Fibroblast of upper back skin (primary cell): ENCODE results near the gene MFAP4.

Source experiments
- DNase-seq: peaks from one replicate; pipeline ENCODE4 v3.0.0-alpha.2; 2013

Gene MFAP4, protein sequence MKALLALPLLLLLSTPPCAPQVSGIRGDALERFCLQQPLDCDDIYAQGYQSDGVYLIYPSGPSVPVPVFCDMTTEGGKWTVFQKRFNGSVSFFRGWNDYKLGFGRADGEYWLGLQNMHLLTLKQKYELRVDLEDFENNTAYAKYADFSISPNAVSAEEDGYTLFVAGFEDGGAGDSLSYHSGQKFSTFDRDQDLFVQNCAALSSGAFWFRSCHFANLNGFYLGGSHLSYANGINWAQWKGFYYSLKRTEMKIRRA

DNA sequence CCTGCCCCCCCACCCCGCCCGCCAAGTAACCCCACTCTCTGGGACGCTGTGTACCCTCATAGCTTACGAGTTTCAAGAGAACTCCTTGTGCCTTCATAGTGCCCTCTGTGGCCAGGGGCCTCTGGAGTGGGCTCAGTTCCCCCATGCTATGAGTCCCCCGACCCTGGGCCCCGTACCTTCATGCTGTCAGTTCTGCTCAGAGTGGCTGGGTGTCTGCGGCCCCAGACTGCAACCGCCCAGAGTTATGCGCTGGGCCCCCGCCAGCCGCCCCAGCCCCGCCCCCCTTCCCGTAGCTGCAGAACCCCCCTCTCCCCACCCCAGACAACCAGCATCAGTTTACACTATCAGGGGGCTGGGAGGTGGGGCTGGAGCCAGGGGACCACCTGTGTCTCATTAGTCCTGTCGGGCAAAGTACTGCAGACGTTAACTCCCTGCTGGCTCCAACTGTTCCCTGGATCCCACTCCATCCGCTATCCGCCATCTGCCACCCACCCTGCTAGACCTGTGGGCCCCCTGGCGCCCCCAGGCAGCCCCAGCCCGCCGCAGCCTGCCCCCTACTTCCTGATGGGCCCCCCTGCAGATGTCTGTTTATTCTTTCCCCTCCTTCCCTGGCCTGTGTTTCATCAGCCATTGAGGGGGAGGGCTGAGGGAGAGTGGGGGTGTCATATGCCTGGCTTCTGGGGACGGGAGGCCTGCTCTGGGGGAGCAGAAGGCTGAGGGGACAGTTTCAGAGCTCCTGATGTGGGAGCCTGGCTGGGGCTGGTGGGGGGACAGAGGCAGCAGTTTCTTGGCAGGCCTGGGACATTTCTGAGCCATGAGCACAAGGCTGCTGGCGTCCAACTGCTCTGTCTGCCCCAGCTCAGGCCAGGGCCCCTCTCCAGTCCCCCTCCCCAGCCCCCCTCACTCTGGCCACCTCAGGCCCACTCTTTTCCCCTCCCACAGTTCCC lies at the start of gene MFAP4:
TSS of gene MFAP4 (minus strand) at position 217 of the 947 bp plus-strand sequence. CDS start at position 182, 35 bp downstream.
- DNase-seq, result peak; percentile 99

DNA sequence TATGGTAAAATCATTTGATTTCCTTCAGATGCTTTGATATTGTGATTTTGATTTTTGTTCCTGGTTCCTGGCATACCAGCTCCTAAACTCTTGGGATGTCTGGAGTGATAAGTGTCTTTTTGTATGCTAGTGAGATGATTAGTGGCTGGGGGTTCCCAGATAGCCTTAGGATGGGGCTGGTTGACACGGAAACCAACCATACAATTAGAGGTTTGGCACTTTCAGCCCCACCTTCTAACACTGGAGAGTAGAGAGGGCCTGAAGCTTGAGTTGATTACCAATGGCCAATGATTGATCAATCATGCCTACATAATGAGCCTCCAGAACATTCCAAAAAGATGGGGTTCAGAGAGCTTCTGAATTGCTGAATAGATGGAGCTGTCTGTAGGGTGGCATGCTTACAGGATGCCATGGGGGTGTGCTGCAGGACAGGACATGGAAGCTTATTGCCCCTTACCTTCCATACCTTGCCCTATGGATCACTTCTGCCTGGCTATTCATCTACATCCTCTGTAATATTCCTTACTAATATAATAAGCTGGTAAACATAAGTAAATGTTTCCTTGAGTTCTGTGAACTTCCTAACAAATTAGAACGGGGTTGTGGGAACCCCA lies 46.8 kb upstream of the MFAP4 start:
- DNase-seq, result no peak

DNA sequence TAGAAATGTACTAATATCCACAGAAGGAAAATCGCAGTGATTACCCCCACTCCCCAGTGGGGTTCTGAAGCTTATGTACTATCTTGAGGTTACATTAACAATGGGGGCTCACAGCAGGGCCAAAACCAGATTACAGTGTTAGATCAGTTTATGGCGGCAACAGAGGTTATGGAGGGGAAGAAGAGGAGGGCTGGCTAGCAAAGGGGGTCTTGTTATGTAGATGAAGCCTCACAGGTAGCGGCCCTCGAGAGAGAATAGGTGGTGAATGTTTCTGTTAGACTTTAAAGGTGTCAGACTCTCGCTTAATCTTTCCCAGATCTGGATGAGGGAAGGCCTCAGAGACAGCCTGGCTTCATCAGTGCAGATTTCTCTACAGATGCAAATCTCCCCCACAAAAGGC lies 46.3 kb upstream of the MFAP4 start:
- DNase-seq, result no peak

DNA sequence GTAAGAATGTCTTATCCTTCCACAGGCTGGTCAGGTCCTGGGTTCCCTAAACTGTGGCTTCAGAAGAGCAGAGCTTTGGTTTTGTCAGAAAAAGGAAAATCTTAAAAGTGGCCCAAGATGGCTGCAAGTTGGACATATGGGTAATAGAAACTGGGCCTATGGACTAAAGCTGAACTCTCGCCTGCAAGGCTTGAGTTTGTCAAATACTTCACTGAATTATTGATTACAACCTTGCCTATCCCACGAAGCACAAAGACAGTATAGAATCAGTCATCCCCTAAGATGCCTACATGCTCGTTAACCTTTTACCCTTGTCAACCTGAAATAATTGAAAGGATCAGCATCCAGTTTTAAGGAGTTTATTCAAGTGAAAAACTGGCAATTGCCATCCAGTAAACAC lies 44.7 kb upstream of the MFAP4 start:
- DNase-seq, result no peak

DNA sequence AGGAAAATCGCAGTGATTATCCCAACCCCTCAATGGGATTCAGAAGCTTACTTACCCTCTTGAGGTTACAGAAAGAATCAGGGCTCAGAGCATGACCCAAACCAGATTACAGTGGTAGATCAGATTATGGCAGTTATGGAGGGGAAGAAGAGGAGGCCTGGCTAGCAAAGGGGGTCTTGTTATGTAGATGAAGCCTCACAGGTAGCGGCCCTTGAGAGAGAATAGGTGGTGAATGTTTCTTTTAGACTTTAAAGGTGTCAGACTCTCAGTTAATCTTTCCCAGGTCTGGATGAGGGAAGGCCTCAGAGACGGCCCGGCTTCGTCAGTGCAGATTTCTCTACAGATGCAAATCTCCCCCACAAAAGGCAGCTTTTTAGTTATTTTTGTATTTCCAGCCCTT lies 39.6 kb upstream of the MFAP4 start:
- no peak for DNase-seq

DNA sequence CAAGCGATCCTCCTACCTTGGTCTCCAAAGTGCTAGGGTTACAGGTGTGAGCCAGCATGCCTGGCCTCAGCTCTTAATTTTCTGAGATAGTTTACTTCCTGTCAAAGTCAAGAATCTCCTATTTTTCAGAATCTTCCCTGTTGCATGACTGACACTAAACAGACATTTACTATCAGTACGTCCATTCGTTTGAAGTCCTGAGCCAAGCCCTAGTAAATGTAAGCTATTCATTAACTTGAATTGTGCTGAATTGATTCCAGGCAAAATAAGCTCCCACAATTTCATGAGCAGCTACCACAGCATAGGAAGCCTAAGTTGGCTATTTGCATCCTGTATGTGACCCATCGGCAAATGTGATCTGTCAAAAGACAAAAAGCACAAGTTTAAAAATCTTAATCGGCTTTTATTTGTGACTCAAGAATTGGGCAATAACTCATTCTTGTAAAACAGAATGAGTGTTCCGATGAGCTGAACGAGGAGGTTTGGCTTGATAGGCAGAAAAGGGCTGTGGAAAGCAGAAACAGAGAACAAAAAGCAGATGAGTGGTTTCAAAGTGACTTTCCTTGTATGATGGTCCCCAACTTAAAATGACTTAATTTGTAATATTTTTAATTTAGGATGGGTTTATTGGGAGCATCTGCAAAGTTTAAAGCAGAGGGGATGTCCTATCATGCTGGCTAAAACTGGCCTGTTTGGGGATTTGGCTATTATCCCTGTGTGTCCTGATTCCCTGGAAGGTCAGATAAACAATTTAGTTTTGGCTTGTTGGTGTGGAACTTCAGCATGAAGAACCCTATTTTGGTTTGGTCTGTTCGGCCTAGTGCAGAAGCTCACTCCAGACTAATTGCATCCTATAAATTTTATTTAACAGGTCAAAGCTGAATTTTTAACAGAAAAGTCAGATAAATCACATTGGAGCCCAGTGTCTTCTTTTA lies 38.2 kb upstream of the MFAP4 start:
- DNase-seq, result no peak

DNA sequence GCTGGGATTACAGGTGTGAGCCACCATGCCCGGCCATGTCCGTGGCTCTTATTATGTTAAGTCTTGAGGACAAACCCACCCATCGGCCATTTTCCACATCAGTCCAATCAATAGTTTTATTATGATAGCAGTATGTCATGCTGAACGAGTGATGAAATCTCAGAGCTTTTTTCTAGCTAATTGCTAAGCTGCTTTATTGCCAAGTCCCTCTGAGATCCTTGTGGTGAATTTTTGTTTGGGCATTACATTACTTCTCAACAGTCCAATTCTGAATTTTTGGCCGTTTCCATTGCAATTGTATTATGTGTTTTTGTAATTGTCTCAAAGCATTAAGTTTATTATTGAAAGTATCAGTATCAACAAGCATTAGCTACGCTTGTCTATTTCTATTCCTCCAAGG lies 34.9 kb upstream of the MFAP4 start:
- no peak for DNase-seq

DNA sequence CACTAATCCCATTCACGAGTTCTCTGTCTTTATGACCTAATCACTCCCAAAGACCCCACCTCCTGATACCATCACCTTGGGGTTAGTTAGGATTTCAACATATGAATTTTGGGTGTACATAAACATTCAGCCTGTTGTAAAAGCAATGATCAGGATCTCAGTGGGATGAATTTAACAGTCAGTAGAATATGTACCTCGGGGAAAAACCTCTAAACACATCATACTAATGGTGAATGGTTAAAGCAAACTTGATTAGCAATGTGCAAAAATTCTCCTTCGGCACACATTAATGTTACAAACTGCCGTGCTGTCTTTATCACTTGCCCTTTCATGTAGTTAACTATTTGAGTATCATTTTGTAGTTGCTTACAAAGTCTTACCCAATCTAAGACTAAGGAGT lies 34.2 kb upstream of the MFAP4 start:
- DNase-seq, result no peak

DNA sequence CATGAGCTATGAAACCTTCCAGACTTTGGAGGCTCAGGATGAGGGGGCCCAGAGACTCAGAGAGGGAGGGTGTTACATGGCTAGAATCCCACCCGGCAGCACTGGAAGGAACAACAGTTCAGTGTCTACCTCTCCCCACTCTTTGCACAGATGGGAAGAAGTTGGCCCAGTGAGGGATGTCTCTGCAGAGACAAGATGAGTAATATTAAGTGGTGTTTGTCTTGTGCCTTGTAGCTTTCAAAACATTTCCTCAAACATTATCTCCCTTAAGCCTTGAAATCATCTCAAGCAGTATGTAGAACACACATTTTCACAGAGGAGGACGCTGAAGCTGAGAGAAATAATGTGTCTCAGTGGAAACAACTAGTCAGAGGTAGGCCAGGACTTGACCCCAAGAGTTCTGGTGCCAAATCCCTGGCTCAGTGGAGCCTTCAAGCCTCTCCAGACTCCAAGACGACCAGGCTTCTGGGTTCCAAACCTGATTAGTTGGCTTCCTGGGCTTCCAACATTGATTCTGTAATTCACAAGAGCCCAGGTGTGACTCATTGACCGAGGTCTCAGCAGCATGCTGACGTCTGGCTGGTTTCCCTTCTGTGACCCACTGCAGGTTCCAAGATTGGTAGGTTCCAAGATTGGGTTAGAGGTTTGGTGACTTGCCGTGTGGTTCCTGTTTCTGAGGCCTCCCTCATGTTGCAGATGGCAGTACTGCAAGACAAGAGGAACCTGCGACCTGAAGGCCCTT lies 31.4 kb upstream of the MFAP4 start:
- DNase-seq, result peak; percentile 56

DNA sequence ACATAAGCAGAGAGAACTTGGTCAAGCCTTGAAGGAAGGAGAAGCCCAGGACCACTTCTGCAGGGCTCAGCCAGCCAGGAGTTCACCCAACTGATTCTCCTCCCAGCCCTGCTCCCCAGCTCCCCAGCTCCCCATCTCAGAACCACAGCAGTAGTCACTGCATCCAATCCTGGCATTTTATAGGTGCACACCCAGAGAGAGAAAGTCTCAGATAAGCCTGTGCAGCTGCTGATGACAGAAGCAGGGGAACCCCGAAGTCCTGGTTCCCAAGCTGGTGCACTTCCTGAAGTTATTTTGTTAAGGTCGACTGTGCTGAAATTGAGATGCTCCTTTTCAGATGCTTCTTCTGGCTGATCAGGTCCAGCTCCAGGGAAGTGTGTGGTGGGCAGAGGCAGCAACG lies 30.6 kb upstream of the MFAP4 start:
- no peak for DNase-seq

DNA sequence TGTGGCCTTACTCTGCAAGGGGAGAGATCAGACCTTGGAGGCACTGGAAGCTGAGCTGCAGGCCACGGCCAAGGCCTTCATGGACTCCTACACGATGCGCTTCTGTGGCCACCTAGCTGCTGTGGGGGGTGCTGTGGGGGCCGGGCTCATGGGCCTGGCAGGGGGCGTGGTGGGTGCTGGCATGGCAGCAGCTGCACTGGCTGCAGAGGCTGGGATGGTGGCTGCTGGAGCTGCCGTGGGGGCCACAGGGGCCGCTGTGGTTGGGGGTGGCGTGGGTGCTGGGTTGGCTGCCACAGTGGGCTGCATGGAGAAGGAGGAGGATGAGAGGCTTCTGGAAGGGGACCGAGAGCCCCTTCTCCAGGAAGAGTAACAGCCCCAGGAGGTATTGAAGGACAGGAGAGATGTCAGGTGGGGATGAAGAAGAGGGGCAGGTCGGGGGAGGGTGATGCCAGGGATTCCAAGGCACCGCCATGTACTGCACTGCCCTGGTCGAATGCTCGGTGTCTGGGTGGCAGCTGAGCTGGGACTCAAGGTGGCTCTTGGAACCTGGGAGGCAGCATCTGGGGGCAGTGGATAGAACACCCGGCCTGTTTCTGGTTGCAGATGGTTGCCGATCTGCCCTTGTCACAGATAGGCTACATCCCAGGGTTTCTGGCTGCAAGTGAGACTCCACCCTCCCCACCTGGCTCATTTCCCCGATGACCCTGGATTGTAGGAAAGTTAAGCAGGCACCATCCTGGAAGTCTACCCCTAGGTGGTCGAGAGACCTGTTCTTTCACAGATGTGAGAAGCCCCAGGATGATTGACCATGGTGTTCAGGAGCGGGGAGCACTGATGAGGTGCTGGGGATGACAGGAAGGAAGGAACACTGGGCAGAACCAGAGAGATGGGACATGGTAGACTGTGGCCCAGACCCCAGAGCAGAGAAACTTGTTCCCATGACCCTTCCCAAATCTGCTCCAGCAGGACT lies 29.1 kb upstream of the MFAP4 start:
- no peak for DNase-seq

DNA sequence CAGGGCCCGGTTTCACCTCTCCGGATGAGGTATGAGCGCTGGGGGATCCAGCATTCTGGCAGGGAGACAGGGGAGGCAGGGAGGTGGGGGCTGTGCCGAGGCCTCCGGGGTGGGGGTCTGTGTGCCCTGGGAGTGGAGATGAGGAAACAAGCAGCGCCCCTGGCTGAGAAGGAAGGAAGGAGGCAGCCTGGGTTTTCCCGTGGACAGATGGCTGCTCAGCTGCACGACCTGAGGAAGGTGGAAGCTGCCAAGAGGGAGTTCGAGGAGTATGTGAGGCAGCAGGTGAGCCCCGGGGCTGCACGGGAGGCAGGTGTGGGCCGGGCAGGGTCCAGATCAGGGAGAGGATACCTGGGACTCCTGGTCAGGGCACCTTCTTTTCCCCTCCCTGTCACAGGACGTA lies 28.3 kb upstream of the MFAP4 start:
- DNase-seq, result no peak

DNA sequence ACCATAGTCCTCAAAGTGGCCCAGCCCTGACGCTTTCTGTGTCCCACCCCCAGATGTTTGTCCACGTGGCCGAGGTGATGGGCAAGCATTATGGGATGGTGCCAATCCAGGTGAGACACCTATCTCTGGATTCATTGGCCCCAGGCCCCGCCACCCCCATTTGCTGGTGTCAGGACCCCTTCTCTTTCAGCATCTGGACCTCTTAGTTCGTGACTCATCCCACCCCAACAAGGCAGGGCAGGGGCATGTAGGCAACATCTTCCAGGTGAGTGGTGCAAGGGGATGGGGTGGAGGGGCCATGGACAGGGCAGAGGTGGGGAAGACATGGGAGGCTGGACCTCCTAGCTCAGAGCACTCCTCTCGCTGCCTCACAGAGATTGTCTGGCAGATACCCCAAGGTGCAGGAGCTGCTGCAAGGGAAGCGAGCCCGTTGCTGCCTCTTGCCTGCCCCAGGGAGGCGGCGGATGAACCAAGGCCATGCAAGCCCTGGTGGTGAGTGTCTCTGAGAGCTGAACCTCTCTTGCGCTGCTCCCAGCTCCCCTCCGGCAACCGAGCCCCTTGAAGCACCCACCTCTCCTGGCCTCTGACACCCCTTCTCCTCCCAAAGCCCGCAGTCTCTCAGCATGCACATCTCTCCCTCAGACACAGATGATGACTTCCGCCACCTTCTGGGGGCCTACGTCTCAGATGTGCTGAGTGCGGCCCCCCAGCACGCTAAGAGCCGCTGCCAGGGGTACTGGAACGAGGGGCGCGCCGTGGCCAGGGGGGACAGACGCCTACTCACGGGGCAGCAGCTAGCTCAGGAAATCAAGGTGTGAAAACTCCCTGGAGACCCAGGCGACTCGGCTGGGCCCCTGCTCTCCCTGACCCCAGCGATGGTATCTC lies 27.6 kb upstream of the MFAP4 start:
- DNase-seq, result no peak

DNA sequence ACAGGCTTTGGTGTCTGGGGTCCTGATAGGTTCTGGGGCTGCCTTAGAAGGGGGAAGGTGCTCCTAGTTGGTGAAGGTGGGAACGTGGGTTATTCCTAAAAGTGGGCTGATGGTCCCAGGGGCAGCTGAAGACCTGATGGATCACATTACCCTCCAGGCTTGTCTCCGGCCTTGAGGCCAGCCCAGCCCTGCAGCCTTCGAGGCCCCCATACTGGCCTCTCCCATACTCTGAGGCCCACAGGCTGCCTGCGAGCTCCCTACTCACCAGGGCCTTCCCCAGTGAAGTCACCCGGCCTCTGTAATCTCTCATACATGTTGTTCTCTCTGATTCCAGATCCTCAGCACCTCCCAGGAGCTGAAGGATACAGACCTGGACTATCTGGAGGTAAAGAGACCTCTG lies 26.8 kb upstream of the MFAP4 start:
- DNase-seq, result no peak

DNA sequence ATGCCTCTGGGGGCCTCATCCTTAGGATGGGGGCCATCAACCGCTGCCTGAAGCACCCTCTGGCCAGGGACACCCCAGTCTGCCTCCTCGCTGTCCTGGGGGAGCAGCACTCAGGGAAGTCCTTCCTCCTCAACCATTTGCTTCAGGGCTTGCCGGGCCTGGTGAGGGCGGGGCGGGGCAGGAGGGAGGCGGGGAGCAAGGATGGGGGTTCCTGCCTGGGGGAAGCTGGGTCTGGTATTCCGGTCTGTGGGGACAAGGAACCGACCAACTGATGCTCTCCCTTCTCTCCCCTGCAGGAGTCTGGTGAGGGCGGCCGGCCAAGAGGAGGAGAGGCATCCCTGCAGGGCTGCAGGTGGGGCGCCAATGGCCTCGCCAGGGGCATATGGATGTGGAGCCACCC lies 26.0 kb upstream of the MFAP4 start:
- DNase-seq, result no peak

DNA sequence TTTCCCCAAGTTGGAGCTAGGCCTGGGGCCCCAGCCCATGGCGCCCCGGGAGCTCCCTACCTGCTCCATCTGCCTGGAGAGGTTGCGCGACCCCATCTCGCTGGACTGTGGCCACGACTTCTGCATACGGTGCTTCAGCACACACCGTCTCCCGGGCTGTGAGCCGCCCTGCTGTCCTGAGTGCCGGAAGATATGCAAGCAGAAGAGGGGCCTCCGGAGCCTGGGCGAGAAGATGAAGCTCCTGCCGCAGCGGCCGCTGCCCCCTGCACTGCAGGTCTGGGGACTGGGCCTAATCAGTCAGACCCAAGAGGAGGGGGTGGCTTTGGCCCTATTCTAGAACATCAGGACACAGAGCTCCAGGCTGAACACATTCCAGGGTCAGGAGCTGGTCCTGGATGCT lies 25.5 kb upstream of the MFAP4 start:
- no peak for DNase-seq

DNA sequence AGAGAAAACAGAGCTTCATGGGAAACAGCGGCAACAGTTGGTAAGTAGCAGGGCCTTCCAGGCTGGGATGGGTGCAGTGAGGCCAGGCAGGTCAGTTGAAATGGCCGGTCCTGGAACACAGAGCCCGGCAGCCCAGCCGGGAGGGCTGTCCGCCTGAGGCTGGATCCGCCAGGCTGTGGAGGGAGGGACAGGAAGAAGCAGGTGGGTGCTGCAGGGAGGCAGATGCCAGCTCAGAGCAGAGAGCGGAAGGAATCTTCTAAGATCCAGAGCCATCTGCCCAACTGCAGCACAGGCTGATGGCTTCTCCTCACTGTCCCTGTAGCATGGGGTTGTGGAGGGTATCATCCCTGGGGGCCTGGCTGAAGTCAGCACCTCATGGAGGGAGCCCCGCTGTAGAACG lies 24.6 kb upstream of the MFAP4 start:
- DNase-seq, result no peak

DNA sequence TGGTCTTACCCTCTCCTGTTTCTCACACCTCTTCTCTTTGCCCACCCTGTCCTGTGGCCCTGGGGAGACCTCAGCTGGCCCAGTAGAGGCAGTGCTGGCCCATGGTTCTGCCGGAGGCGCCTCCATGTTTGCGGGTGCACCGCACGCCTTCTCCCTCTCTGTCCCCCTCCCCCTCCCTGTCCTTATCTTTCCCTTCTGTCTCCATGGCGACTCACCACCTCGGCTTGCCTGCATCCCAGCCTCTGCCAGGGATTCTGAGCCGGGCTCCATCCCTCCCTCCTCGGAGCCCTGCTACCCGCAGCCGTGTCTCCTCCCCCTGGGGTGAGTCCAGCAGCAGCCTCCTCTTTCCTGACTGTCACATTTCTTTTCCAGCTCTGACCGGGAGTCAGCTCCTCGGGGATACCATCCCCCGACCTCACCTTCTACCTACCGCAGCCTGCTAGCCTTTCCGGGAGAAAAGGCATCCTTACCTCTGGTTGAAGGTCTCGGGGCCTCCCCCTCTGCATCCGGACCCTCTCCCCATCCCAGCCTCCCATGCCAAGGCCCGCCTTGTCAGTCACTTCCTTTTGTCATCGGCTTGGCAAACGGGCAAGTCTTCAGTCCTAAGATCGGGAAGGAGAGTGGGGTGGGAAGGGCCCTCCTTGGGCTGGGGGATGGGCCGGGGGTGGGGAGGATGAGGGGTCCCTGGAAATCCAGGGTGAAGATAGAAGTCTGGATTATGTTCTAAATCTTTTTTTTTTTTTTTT lies 24.1 kb upstream of the MFAP4 start, which contains the start of gene RNF112:
TSS of gene RNF112 (plus strand) at position 358 of the 746 bp plus-strand sequence. CDS start at position 535, 177 bp downstream.
- peak; percentile 64 for DNase-seq

DNA sequence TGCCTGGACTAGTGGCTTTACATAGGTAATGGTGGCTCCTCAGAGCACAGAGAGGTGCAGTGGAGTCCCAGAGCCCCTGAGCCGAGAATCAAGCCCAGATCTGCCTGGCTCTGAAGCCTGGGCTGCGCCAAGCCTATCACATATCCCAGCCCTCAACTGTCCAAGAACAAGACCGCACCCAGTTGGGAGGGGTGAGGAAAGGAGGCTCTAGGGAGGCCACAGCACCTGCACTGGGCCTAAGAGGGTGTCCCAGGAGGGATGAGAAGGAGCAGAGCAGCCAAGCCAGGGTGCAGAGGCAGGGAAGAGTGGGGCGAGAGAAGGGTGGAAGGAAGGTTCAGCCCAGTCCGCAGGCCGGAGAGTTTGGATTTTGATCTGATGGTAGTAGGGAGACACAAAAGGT lies 23.1 kb upstream of the MFAP4 start:
- no peak for DNase-seq
